ENCODE data around the gene HOXC9. TPM values are rescaled to one million over a fixed set of nuclear protein-coding genes. Genes with fewer than 3 reads are reported as not detected.

Gene HOXC9
- total RNA-seq, 6 experiments from 2014 or later, result not detected

DNA sequence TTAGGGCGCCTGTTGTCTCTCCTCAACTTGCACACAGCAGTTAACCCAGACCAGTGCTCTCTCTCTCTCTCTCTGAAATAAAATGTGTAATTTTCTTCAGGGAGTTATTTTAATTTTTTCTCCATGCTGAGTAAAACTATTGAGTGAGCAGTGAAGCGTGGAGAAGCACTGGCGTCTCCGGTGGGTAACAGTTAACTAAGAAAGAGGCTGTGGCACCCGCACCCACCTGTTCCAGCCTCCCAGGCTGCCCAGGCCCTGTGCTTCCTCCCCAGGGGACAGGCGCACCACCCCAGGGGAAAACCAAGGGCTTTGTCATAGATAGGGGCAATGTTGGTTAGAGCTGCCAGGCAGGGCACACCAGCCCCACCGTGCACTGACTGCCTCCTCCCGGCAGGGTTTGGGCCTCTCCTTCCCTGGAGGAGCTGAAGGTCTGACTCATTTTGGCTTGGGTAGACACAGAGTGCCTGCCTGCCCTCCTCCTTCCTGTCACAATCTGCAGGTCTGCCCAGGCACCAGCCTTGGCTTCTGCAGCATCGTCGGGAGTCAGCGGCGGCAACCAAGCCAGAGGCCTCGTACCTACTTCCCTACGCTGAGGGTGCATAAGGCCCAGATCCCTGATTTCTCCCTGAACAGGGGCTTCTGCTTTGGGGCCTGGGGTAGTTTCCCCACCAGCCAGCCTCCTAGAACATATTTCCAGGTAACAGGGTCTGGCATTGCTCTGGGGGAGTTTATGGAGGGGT, 36.8 kb downstream of the HOXC9 start:
- Histone ChIP-seq H3K4me1 (peaks cover 0 to 5% (median 0%) of the 10 kb centered on the region in 4 donors), H3K9me3 (no peaks in the 10 kb centered on the region), H3K27ac (no peak overlapping the region), H3K27me3 (peaks cover 9 to 32% of the 10 kb centered on the region in 2 donors), H3K4me3 (no peak overlapping the region), H3K36me3 (no peaks in the 10 kb centered on the region)
- intact Hi-C loops (cut with DNase I), result loop anchor here in 1 of 2 donors (10.0 kb wide), 1 partner anchor 168 kb away; no protein-coding TSS in a partner anchor
- no peak for ATAC-seq
- TF ChIP-seq, protein P1, sequence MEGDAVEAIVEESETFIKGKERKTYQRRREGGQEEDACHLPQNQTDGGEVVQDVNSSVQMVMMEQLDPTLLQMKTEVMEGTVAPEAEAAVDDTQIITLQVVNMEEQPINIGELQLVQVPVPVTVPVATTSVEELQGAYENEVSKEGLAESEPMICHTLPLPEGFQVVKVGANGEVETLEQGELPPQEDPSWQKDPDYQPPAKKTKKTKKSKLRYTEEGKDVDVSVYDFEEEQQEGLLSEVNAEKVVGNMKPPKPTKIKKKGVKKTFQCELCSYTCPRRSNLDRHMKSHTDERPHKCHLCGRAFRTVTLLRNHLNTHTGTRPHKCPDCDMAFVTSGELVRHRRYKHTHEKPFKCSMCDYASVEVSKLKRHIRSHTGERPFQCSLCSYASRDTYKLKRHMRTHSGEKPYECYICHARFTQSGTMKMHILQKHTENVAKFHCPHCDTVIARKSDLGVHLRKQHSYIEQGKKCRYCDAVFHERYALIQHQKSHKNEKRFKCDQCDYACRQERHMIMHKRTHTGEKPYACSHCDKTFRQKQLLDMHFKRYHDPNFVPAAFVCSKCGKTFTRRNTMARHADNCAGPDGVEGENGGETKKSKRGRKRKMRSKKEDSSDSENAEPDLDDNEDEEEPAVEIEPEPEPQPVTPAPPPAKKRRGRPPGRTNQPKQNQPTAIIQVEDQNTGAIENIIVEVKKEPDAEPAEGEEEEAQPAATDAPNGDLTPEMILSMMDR (IDR thresholded peaks at IDR 0.05), result no peak
- TF ChIP-seq POLR2A (IDR thresholded peaks at IDR 0.05), result no peak
- DNase-seq, result no peak
- 28% methylated on average over 4 of the region's 14 CpGs for WGBS (ENCODE audit: insufficient coverage, low coverage, low lambda C conversion rate, missing lambda C conversion rate)

DNA sequence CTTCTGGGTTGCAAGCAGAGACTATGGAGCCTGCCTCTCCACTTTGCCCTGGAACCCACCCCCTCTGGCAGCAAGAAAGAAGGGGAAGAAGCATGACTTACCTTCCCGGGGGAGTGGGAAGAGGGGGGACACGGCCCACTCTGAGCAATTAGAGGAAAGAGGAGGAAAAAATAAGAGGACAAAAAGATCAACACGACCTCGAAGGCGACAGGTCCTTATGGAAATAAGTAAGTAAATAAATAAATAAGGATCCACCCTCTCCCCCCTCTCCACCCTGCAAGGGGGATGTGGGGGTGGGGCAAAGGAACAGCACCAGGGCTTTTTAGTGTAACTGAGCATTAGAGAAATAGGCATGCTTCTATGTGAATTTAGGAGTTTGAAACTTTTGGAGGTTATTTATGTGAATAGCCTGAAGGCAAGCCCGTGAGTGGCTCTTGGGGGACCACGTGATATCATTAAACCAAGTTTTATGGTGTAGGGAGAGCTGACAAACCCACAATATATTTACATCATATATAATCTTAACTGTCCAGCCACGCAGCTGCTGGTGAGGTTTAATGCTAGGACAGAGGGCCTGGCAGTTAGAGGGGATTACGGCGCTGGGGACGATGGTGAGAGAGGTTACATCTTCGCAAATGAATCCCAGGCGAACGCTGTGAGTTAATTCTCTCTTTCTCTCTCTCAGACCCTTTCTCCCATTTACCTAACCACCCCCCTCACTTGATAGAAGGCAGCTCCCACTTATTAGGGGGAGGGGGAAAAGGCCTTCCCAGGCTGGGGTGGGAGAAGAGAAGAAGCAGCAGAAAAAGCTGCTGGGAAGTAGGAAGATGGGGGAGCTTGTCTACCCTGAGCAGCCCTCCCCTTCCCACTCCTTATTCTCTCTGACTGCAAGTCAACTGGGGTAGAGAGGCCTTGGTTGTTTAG, 37.7 kb downstream of the HOXC9 start:
- intact Hi-C loops (cut with DNase I), result loop anchor here in 1 of 2 donors (10.0 kb wide), 1 partner anchor 167 kb away; no protein-coding TSS in a partner anchor

DNA sequence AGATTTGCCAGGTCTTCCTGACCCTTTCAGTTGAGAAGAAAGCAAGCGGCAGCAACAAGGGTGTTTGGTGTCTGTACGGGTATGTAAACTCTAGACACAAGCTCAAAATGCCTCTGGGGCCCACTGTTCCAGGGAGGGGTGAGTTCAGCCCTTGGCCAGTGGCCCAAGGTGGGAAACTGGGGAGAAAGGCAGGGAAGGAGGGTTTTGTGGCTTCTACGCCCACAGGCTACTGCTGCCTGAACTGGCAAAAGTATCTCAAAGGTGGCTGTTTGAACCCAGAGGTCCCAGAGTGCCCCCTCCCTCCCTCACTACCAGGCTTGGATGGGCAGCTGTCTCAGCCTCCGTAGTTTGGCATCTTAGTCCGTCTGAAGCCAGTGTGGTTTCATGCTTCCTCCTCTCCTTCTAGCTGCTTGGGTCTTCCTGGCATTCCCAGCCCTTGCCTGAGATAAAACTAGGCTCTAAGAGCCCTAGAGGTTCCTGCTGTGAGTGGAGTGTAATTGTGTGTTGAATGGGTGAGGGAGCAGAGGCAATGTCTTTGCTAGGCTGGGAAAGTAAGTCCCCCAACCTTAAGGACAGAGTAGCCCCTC, 38.4 kb downstream of the HOXC9 start:
- TF ChIP-seq, protein P1 (IDR thresholded peaks at IDR 0.05), result no peak
- TF ChIP-seq POLR2A (IDR thresholded peaks at IDR 0.05), result no peak
- ATAC-seq (no peak), DNase-seq (no peak)
- H3K27me3 ChIP-seq, result peaks cover 0 to 18% of the 10 kb centered on the region in 2 donors
- peaks cover 0 to 5% (median 0%) of the 10 kb centered on the region in 4 donors for H3K4me1 ChIP-seq
- WGBS (ENCODE audit: insufficient coverage, low coverage, low lambda C conversion rate, missing lambda C conversion rate), result 36% methylated on average over 5 of the region's 5 CpGs
- H3K27ac ChIP-seq, result no peak overlapping the region
- intact Hi-C loops (cut with DNase I), result loop anchor here in 1 of 2 donors (10.0 kb wide), 1 partner anchor 166 kb away; no protein-coding TSS in a partner anchor
- H3K9me3 ChIP-seq, result no peaks in the 10 kb centered on the region
- H3K4me3 ChIP-seq, result no peak overlapping the region
- no peaks in the 10 kb centered on the region for H3K36me3 ChIP-seq

More for the DNA sequence above, 37.7 kb downstream of the HOXC9 start:
- Histone ChIP-seq H3K27ac (no peak overlapping the region), H3K4me3 (no peak overlapping the region), H3K27me3 (peaks cover 5 to 26% of the 10 kb centered on the region in 2 donors), H3K36me3 (no peaks in the 10 kb centered on the region), H3K9me3 (no peaks in the 10 kb centered on the region), H3K4me1 (peaks cover 0 to 5% (median 0%) of the 10 kb centered on the region in 4 donors)
- DNase-seq (no peak), ATAC-seq (no peak)
- TF ChIP-seq POLR2A (IDR thresholded peaks at IDR 0.05), result no peak
- TF ChIP-seq, protein P1 (IDR thresholded peaks at IDR 0.05), result no peak
- WGBS (ENCODE audit: insufficient coverage, low coverage, low lambda C conversion rate, missing lambda C conversion rate), result 24% methylated on average over 14 of the region's 14 CpGs

DNA sequence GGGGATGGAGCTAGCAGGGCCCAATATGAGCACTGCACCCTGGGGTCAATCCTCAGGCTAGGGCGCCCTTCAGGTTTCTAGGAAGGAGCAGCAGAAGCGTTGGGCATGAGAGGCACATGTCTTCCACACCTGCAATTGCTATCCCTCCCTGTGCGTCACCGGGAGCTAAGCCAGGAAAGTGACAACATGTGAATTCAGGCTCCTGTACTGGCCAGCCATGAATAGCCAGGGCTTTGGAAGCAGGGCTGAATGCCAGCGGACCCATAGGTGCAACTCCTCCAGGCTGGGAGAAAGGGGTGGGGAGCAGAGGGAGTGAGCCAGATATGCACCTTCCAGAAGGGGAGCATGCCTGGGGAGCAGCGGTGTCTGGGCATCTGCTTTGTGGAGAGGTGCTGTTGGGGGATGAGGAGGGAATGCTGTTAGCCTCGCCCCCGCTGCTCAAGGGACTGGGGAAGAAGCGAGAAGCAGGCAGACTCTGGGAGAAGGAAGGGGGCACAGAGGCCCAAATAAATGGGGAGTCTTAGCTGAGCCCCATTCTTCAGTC, 39.0 kb downstream of the HOXC9 start:
- DNase-seq (no peak), ATAC-seq (no peak)
- H3K27ac ChIP-seq, result no peak overlapping the region
- no peaks in the 10 kb centered on the region for H3K9me3 ChIP-seq
- peaks cover 0 to 5% (median 0%) of the 10 kb centered on the region in 4 donors for H3K4me1 ChIP-seq
- H3K36me3 ChIP-seq, result no peaks in the 10 kb centered on the region
- intact Hi-C loops (cut with DNase I), result loop anchor here in 1 of 2 donors (10.0 kb wide), 1 partner anchor 166 kb away; no protein-coding TSS in a partner anchor
- H3K4me3 ChIP-seq, result no peak overlapping the region
- TF ChIP-seq, protein P1 (IDR thresholded peaks at IDR 0.05), result no peak
- no peak for TF ChIP-seq POLR2A (IDR thresholded peaks at IDR 0.05)
- peaks cover 0 to 13% of the 10 kb centered on the region in 2 donors for H3K27me3 ChIP-seq
- 25% methylated on average over 7 of the region's 9 CpGs for WGBS (ENCODE audit: insufficient coverage, low coverage, low lambda C conversion rate, missing lambda C conversion rate)
